Keratinocyte (primary cell): ENCODE data around the gene TARBP1. TPM values are rescaled to one million over a fixed set of nuclear protein-coding genes. Genes with fewer than 3 reads are reported as not detected.

Source experiments
- DNase-seq: peaks from one replicate; pipeline ENCODE4 v3.0.0-alpha.2; 2011; ENCODE audit warnings: low read depth, missing footprints, low spot score
- FAIRE-seq: peaks from 2 replicates; lab custom pipeline; 2011; peaks lifted over from hg19 to GRCh38; lab: Jason Lieb, UNC
- H2AFZ ChIP-seq: 2 replicates; pipeline ENCODE4 v1.6.0; 2012; ENCODE audit warnings: low read length, control low read depth, inconsistent platforms; ENCODE audit not compliant: control insufficient read depth
- H3K27ac ChIP-seq: 2 replicates; pipeline ENCODE4 v1.5.1; 2011; ENCODE audit warnings: low read length; ENCODE audit not compliant: control insufficient read depth, insufficient read depth
- H3K27me3 ChIP-seq: 3 replicates; pipeline ENCODE4 v1.6.0; 2011; ENCODE audit warnings: low read length; ENCODE audit not compliant: control insufficient read depth, insufficient read depth; ENCODE audit errors: extremely low read depth
- H3K36me3 ChIP-seq, 2 experiments: 2 replicates in 1 of 2; 3 replicates in 1 of 2; pipeline ENCODE4 v1.5.1; 2011; ENCODE audit warnings: low read length in 2 of 2, mild to moderate bottlenecking in 1 of 2; ENCODE audit not compliant: control insufficient read depth in 2 of 2, insufficient read depth in 2 of 2; ENCODE audit errors: extremely low read depth in 1 of 2
- H3K4me1 ChIP-seq: 3 replicates; pipeline ENCODE4 v1.5.1; 2011; ENCODE audit warnings: low read length; ENCODE audit not compliant: control insufficient read depth, insufficient read depth; ENCODE audit errors: extremely low read depth
- H3K4me2 ChIP-seq: 3 replicates; pipeline ENCODE4 v1.6.0; 2011; ENCODE audit warnings: low read depth, low read length; ENCODE audit not compliant: control insufficient read depth, insufficient read depth; ENCODE audit errors: extremely low read depth
- H3K4me3 ChIP-seq, 3 experiments: fragments of 200-600 bp in 1 of 3; sonication (generic) in 1 of 3; 2 replicates in 2 of 3; 3 replicates in 1 of 3; pipeline ENCODE4 v1.5.1; 2011 to 2016; ENCODE audit warnings: low read length in 3 of 3, mild to moderate bottlenecking in 3 of 3, control low read depth in 2 of 3, inconsistent platforms in 1 of 3, low read depth in 1 of 3, mixed read lengths in 1 of 3, mixed run types in 1 of 3, moderate library complexity in 1 of 3; ENCODE audit not compliant: control insufficient read depth in 2 of 3, insufficient read depth in 2 of 3; ENCODE audit errors: extremely low read depth in 1 of 3
- H3K79me2 ChIP-seq: 2 replicates; pipeline ENCODE4 v1.6.0; 2012; ENCODE audit warnings: low read length; ENCODE audit not compliant: control insufficient read depth, insufficient read depth
- H3K9ac ChIP-seq: 3 replicates; pipeline ENCODE4 v1.6.0; 2011; ENCODE audit warnings: low read length; ENCODE audit not compliant: control insufficient read depth, insufficient read depth; ENCODE audit errors: extremely low read depth
- H3K9me1 ChIP-seq: 3 replicates; pipeline ENCODE4 v1.6.0; 2011; ENCODE audit warnings: low read length; ENCODE audit not compliant: control insufficient read depth, insufficient read depth; ENCODE audit errors: extremely low read depth
- H3K9me3 ChIP-seq: 2 replicates; pipeline ENCODE4 v1.5.1; 2012; ENCODE audit warnings: low read depth, low read length; ENCODE audit not compliant: control insufficient read depth
- H4K20me1 ChIP-seq: 3 replicates; pipeline ENCODE4 v1.6.0; 2011; ENCODE audit warnings: low read length; ENCODE audit not compliant: control insufficient read depth, insufficient read depth; ENCODE audit errors: extremely low read depth
- EZH2 ChIP-seq: IDR thresholded peaks from one replicate; pipeline ENCODE4 v1.6.1; 2012; ENCODE audit warnings: inconsistent platforms, mild to moderate bottlenecking, low read length, moderate library complexity
- dilution Hi-C: fragments of 300-500 bp; cut with MboI; formaldehyde crosslinking; loops from one replicate; pipeline ENCODE4 v1.7.0; 2020; ENCODE audit warnings: low sequenced_read_pairs; ENCODE audit not compliant: extremely low pct_ligation_motif_present
- polyA plus RNA-seq, 5 experiments: library from polyadenylated mRNA; depleted of rRNA in 3 of 5; stranded (reverse) in 3 of 5; stranded (forward) in 1 of 5; unstranded in 1 of 5; fragments of >200 nt; gene quantifications; 1 replicate in 1 of 5; 2 replicates in 3 of 5; 3 replicates in 1 of 5; pipeline versions ENCODE4 v1.2.1 to v1.2.3, GENCODE V29; 2011 to 2012; ENCODE audit warnings: missing spikeins in 2 of 5, low read depth in 1 of 5, low replicate concordance in 1 of 5
- TF ChIP-seq, protein P1 (sequence below), 3 experiments: IDR thresholded peaks in 1 of 3; conservative IDR thresholded peaks in 1 of 3; optimal IDR thresholded peaks in 1 of 3; 2 replicates in 2 of 3; 3 replicates in 1 of 3; pipeline versions ENCODE3 to v1.5.1; 2011; ENCODE audit warnings: low read length in 3 of 3, mild to moderate bottlenecking in 3 of 3, moderate library complexity in 2 of 3, control low read depth in 1 of 3, inconsistent platforms in 1 of 3; ENCODE audit not compliant: insufficient read depth in 2 of 3; ENCODE audit errors: extremely low read depth in 1 of 3

TARBP1 gene
- polyA plus RNA-seq, 1 donor (not counting 4 experiments of a cell fraction or from before 2014, with no cell fraction given), result 28.7 TPM

DNA sequence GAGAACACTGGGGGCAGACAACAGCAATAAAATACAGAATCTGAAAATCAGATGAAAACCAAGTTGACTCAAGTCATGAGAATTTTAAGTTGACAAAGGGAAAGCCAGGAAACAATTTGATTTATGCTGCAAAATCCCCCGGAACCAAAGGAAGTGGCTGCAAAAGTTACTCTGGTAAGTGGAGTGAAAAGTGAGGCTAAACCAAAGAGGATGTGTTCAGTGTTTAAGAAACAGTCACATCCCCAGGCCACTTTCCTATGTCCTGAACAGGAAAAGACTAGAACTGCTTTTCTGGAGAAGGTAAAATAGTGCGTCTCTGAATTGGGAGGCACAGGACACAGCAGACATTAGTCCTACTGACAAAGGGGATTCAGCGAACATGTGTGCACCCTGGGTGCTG is 5.9 kb downstream of the TARBP1 start:
- H3K9me3 ChIP-seq, result no peaks in the 10 kb centered on the region
- H2AFZ ChIP-seq, result no peak overlapping the region
- no peaks in the 10 kb centered on the region for H4K20me1 ChIP-seq
- peaks cover 0 to 3% of the 10 kb centered on the region in 2 experiments for H3K36me3 ChIP-seq
- FAIRE-seq (no peak), DNase-seq (no peak)
- no peaks in the 10 kb centered on the region for H3K9me1 ChIP-seq
- H3K27ac ChIP-seq, result no peak overlapping the region
- no peak overlapping the region for H3K4me2 ChIP-seq
- no peak for TF ChIP-seq EZH2
- TF ChIP-seq, protein P1, sequence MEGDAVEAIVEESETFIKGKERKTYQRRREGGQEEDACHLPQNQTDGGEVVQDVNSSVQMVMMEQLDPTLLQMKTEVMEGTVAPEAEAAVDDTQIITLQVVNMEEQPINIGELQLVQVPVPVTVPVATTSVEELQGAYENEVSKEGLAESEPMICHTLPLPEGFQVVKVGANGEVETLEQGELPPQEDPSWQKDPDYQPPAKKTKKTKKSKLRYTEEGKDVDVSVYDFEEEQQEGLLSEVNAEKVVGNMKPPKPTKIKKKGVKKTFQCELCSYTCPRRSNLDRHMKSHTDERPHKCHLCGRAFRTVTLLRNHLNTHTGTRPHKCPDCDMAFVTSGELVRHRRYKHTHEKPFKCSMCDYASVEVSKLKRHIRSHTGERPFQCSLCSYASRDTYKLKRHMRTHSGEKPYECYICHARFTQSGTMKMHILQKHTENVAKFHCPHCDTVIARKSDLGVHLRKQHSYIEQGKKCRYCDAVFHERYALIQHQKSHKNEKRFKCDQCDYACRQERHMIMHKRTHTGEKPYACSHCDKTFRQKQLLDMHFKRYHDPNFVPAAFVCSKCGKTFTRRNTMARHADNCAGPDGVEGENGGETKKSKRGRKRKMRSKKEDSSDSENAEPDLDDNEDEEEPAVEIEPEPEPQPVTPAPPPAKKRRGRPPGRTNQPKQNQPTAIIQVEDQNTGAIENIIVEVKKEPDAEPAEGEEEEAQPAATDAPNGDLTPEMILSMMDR (optimal IDR thresholded peaks at IDR 0.05 in 1 of 3, IDR thresholded peaks at IDR 0.05 in 1 of 3, conservative IDR thresholded peaks at IDR 0.05 in 1 of 3; ENCODE audit: extremely low read depth in 1 of 3, insufficient read depth in 2 of 3, low read length in 3 of 3), result no peak
- no peak overlapping the region for H3K9ac ChIP-seq
- H3K27me3 ChIP-seq, result no peaks in the 10 kb centered on the region
- no peak overlapping the region for H3K4me3 ChIP-seq
- dilution Hi-C loops, result no loop called here
- peaks cover 19% of the 10 kb centered on the region for H3K79me2 ChIP-seq
- H3K4me1 ChIP-seq, result peaks cover 7% of the 10 kb centered on the region

DNA sequence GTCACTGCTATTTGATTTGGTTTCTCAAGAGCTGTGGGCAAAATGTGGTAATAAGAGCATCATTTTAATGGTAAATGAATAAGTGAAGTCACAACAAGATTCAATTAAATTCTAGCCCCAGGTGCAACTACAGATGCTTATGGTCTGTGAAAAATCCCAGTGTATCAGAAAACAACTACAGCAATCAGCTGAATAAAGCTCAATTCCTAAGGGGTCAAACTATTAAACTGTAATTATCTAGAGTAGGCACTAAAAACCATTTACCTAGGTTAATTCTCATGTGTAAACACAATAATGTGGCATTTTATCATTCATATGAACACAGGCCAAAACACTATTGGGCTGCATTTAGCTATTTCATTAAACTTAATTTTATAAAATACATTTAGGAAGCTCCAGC is 9.6 kb downstream of the TARBP1 start:
- Histone ChIP-seq H3K9me3 (no peaks in the 10 kb centered on the region), H3K79me2 (peaks cover 2% of the 10 kb centered on the region), H3K9me1 (no peaks in the 10 kb centered on the region), H4K20me1 (no peaks in the 10 kb centered on the region), H2AFZ (no peak overlapping the region), H3K9ac (no peak overlapping the region), H3K4me1 (no peaks in the 10 kb centered on the region), H3K4me2 (no peak overlapping the region), H3K36me3 (peaks cover 0 to 4% of the 10 kb centered on the region in 2 experiments), H3K27me3 (no peaks in the 10 kb centered on the region), H3K4me3 (no peak overlapping the region), H3K27ac (no peak overlapping the region)
- DNase-seq, result no peak
- TF ChIP-seq, protein P1 (optimal IDR thresholded peaks at IDR 0.05 in 1 of 3, IDR thresholded peaks at IDR 0.05 in 1 of 3, conservative IDR thresholded peaks at IDR 0.05 in 1 of 3; ENCODE audit: extremely low read depth in 1 of 3, insufficient read depth in 2 of 3, low read length in 3 of 3), result no peak
- no peak for TF ChIP-seq EZH2
- FAIRE-seq, result no peak
- dilution Hi-C loops, result no loop called here
